DOHH2 (cell line): ENCODE measurements around the gene SLC37A1.
A peak's percentile ranks its signal among the peaks of the same experiment; 100 is the strongest.

Experiments used
- H3F3A ChIP-seq: fragments of 200-600 bp; sonication (generic), shearing (Covaris generic); 2 replicates; pipeline ENCODE4 v1.6.0; 2016; ENCODE audit warnings: antibody characterized with exemption, mild to moderate bottlenecking; ENCODE audit not compliant: control insufficient read depth, insufficient read depth
- H3K27ac ChIP-seq: fragments of 200-600 bp; sonication (generic); 2 replicates; pipeline ENCODE4 v1.5.1; 2014; ENCODE audit warnings: low read depth, mild to moderate bottlenecking, low read length, moderate library complexity
- H3K27me3 ChIP-seq: fragments of 200-600 bp; sonication (generic); 2 replicates; pipeline ENCODE4 v1.6.1; 2014; ENCODE audit warnings: mild to moderate bottlenecking, low read length, mixed read lengths; ENCODE audit not compliant: control insufficient read depth
- H3K36me3 ChIP-seq: fragments of 200-600 bp; sonication (generic); 2 replicates; pipeline ENCODE4 v1.6.1; 2014; ENCODE audit warnings: mild to moderate bottlenecking, low read length, moderate library complexity, mixed read lengths; ENCODE audit not compliant: control insufficient read depth
- H3K4me1 ChIP-seq: fragments of 200-600 bp; sonication (generic); 2 replicates; pipeline ENCODE4 v1.6.1; 2014; ENCODE audit warnings: mild to moderate bottlenecking, low read length, mixed read lengths; ENCODE audit not compliant: control insufficient read depth
- H3K4me2 ChIP-seq: fragments of 200-600 bp; sonication (generic); 2 replicates; pipeline ENCODE4 v1.6.0; 2014; ENCODE audit warnings: mild to moderate bottlenecking, low read length, moderate library complexity
- H3K4me3 ChIP-seq: fragments of 200-600 bp; sonication (generic); 2 replicates; pipeline ENCODE4 v1.5.1; 2014; ENCODE audit warnings: mild to moderate bottlenecking, low read length, mixed read lengths
- H3K79me2 ChIP-seq: fragments of 200-600 bp; sonication (generic); 2 replicates; pipeline ENCODE4 v1.6.1; 2014; ENCODE audit warnings: mild to moderate bottlenecking, low read length, mixed read lengths; ENCODE audit not compliant: control insufficient read depth
- H3K9me2 ChIP-seq: fragments of 200-600 bp; sonication (generic); replicated peaks from 2 replicates; pipeline ENCODE4 v1.6.1; 2014; ENCODE audit warnings: mild to moderate bottlenecking, low read length, mixed read lengths; ENCODE audit not compliant: control insufficient read depth
- H3K9me3 ChIP-seq: fragments of 200-600 bp; sonication (generic); 2 replicates; pipeline ENCODE4 v1.6.1; 2014; ENCODE audit warnings: antibody characterized with exemption, low read length, mixed read lengths; ENCODE audit not compliant: control insufficient read depth, insufficient read depth
- H4K20me1 ChIP-seq: fragments of 200-600 bp; sonication (generic); 2 replicates; pipeline ENCODE4 v1.6.0; 2014; ENCODE audit warnings: low read depth, mild to moderate bottlenecking, antibody characterized with exemption, low read length, moderate library complexity; ENCODE audit not compliant: control insufficient read depth, insufficient read depth
- EZH2phosphoT487 ChIP-seq: fragments of 200-600 bp; sonication (generic); IDR thresholded peaks from 2 replicates; pipeline ENCODE4 v1.6.1; 2017; ENCODE audit warnings: borderline replicate concordance, mild to moderate bottlenecking, antibody characterized with exemption, low read length, moderate library complexity, mixed read lengths
- TF ChIP-seq, protein P1 (sequence below): fragments of 200-600 bp; sonication (generic); IDR thresholded peaks from one replicate; pipeline ENCODE4 v1.5.1; 2014; ENCODE audit warnings: antibody characterized with exemption, mild to moderate bottlenecking, low read depth, low read length; ENCODE audit not compliant: poor library complexity, severe bottlenecking

Gene SLC37A1

DNA sequence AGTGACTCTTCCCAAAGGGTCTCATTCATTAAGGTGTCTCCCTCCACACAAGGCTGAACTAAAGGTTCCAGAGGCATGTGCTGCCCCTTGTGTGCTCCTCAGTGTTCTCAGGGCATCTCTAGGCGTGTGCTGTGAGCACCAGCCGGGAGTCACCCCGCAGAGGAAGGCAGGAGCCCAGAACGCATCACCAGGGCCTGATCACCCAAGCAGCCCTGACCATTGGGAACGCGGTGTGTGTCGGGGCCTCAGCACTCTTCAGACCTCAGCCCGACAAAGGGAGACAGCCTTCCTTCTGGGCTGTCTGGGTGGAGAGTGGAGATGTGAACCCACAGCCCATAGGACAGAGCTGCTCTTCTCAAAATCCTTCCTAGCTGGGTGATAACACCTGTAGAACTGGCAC is 9.1 kb downstream of the SLC37A1 start:
- Histone ChIP-seq H3F3A (peaks cover 25% of the 10 kb centered on the region), H3K27ac (no peak overlapping the region), H4K20me1 (no peaks in the 10 kb centered on the region), H3K9me3 (no peaks in the 10 kb centered on the region), H3K4me1 (peaks cover 66% of the 10 kb centered on the region), H3K9me2 (no peaks in the 10 kb centered on the region), H3K79me2 (peaks cover 72% of the 10 kb centered on the region), H3K27me3 (no peaks in the 10 kb centered on the region), H3K4me3 (no peak overlapping the region), H3K36me3 (peaks cover 93% of the 10 kb centered on the region), H3K4me2 (no peak overlapping the region)
- no peak for TF ChIP-seq EZH2phosphoT487
- TF ChIP-seq, protein P1, sequence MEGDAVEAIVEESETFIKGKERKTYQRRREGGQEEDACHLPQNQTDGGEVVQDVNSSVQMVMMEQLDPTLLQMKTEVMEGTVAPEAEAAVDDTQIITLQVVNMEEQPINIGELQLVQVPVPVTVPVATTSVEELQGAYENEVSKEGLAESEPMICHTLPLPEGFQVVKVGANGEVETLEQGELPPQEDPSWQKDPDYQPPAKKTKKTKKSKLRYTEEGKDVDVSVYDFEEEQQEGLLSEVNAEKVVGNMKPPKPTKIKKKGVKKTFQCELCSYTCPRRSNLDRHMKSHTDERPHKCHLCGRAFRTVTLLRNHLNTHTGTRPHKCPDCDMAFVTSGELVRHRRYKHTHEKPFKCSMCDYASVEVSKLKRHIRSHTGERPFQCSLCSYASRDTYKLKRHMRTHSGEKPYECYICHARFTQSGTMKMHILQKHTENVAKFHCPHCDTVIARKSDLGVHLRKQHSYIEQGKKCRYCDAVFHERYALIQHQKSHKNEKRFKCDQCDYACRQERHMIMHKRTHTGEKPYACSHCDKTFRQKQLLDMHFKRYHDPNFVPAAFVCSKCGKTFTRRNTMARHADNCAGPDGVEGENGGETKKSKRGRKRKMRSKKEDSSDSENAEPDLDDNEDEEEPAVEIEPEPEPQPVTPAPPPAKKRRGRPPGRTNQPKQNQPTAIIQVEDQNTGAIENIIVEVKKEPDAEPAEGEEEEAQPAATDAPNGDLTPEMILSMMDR: no peak

DNA sequence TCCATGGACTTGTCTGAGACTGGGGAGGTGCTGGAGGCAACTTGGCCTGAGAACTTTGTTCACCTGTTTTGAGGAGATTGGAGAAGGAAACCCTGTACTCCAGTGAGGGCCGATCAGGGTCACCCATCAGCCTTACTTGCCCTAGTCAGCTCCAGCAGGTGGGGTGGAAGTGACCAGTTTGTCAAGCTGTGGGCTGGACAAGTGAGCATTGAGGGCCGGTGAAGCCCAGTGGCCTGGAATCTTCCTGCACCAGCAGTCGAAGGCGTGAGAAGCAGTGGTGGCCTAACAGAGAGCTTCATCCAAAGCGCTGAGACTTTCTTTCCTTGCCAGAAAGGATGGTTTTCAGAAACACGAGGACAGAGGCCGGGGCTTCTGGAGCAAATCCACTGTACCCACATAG is 9.6 kb downstream of the SLC37A1 start:
- TF ChIP-seq EZH2phosphoT487: no peak
- TF ChIP-seq, protein P1: no peak
- peak overlapping the region; percentile 95; the same call in 1 of the 2 replicates for H3K4me2 ChIP-seq
- H3K79me2 ChIP-seq: peaks cover 74% of the 10 kb centered on the region
- no peaks in the 10 kb centered on the region for H4K20me1 ChIP-seq
- H3K36me3 ChIP-seq: peaks cover 95% of the 10 kb centered on the region
- H3K27ac ChIP-seq: 0 out of 2 replicates have a peak overlapping the region, but pooled peaks have one; percentile 85
- no peaks in the 10 kb centered on the region for H3K9me3 ChIP-seq
- H3K9me2 ChIP-seq: no peaks in the 10 kb centered on the region
- H3F3A ChIP-seq: peaks cover 25% of the 10 kb centered on the region
- H3K4me1 ChIP-seq: peaks cover 71% of the 10 kb centered on the region
- no peaks in the 10 kb centered on the region for H3K27me3 ChIP-seq
- no peak overlapping the region for H3K4me3 ChIP-seq

DNA sequence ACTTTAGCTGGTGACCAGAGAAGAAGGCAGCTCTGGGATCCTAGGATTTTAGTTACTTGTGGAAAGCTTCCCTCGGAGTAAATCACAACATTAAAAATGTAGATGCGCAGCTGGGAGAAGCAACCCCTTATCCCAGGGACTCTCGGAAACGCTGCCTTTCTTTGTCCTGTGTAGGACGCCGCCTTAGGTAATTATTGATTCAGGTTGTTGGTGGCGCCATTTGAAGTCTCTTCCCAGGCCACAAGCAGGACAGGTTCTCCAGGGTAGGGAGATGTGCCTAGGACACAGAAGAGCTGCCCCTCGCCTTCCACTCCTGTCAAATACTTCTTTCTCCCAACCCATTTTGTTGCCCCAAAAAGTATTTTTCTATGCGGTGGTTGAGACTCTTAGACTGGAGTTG is 10.3 kb downstream of the SLC37A1 start:
- Histone ChIP-seq H3K4me1 (peaks cover 78% of the 10 kb centered on the region), H3K27ac (peak overlapping the region; percentile 85), H3K9me2 (no peaks in the 10 kb centered on the region)

More for the DNA sequence above, 10.3 kb downstream of the SLC37A1 start:
- Histone ChIP-seq H3K4me2 (peak overlapping the region; percentile 95), H3K36me3 (peaks cover 95% of the 10 kb centered on the region), H3K79me2 (peaks cover 82% of the 10 kb centered on the region), H3K9me3 (no peaks in the 10 kb centered on the region), H4K20me1 (no peaks in the 10 kb centered on the region), H3K27me3 (no peaks in the 10 kb centered on the region), H3K4me3 (peak overlapping the region; percentile 81), H3F3A (peaks cover 29% of the 10 kb centered on the region)
- TF ChIP-seq EZH2phosphoT487: no peak
- TF ChIP-seq, protein P1: no peak
